MM.1S (cell line): Measurements from ENCODE around the gene CPA2.

Experiments used
- DNase-seq: peaks from one replicate; pipeline ENCODE4 v3.0.0-alpha.2; 2015
- H2AFZ ChIP-seq: fragments of 300-600 bp; sonication (generic); 2 replicates; pipeline ENCODE4 v1.6.0; 2016; ENCODE audit warnings: antibody characterized with exemption, low read length
- H3F3A ChIP-seq: fragments of 300-600 bp; sonication (generic); 2 replicates; pipeline ENCODE4 v1.6.1; 2016; ENCODE audit warnings: mild to moderate bottlenecking, antibody characterized with exemption, low read length, moderate library complexity, mixed read lengths; ENCODE audit not compliant: insufficient read depth
- H3K27ac ChIP-seq: fragments of 300-600 bp; sonication (generic); 2 replicates; pipeline ENCODE4 v1.5.1; 2016; ENCODE audit warnings: mild to moderate bottlenecking, low read length
- H3K27me3 ChIP-seq: fragments of 300-600 bp; sonication (generic); replicated peaks from 2 replicates; pipeline ENCODE4 v1.6.0; 2016; ENCODE audit warnings: low read length; ENCODE audit not compliant: insufficient read depth
- H3K36me3 ChIP-seq: fragments of 300-600 bp; sonication (generic); replicated peaks from 2 replicates; pipeline ENCODE4 v1.6.1; 2016; ENCODE audit warnings: mild to moderate bottlenecking, low read length, mixed read lengths; ENCODE audit not compliant: insufficient read depth
- H3K4me1 ChIP-seq: fragments of 300-600 bp; sonication (generic); 2 replicates; pipeline ENCODE4 v1.6.1; 2016; ENCODE audit warnings: low read length, mixed read lengths
- H3K4me2 ChIP-seq: fragments of 300-600 bp; sonication (generic); 2 replicates; pipeline ENCODE4 v1.6.0; 2016; ENCODE audit warnings: low read depth, low read length
- H3K4me3 ChIP-seq: fragments of 300-600 bp; sonication (generic); 2 replicates; pipeline ENCODE4 v1.5.1; 2016; ENCODE audit warnings: low read length, mixed read lengths
- H3K79me2 ChIP-seq: fragments of 300-600 bp; sonication (generic); 2 replicates; pipeline ENCODE4 v1.6.1; 2016; ENCODE audit warnings: mixed run types, low read length, mixed read lengths
- H3K9ac ChIP-seq: fragments of 300-600 bp; sonication (generic); 2 replicates; pipeline ENCODE4 v1.6.1; 2016; ENCODE audit warnings: low read length, mixed read lengths
- H3K9me2 ChIP-seq: fragments of 300-600 bp; sonication (generic); replicated peaks from 2 replicates; pipeline ENCODE4 v1.6.1; 2016; ENCODE audit warnings: mild to moderate bottlenecking, low read length, mixed read lengths; ENCODE audit not compliant: insufficient read depth
- H3K9me3 ChIP-seq: fragments of 300-600 bp; sonication (generic); replicated peaks from 2 replicates; pipeline ENCODE4 v1.6.1; 2016; ENCODE audit warnings: mild to moderate bottlenecking, low read length, mixed read lengths; ENCODE audit not compliant: insufficient read depth
- H4K20me1 ChIP-seq: fragments of 300-600 bp; sonication (generic); 2 replicates; pipeline ENCODE4 v1.6.1; 2016; ENCODE audit warnings: mild to moderate bottlenecking, low read length, moderate library complexity, mixed read lengths; ENCODE audit not compliant: insufficient read depth
- CTCF ChIP-seq: fragments of 300-600 bp; sonication (generic); IDR thresholded peaks from 2 replicates; pipeline ENCODE4 v1.5.1; 2016; ENCODE audit warnings: antibody characterized with exemption, low read length, mixed read lengths
- EZH2 ChIP-seq: fragments of 300-600 bp; sonication (generic); optimal IDR thresholded peaks from 2 replicates; pipeline ENCODE3; 2017; ENCODE audit warnings: low read depth, mild to moderate bottlenecking, antibody characterized with exemption, low read length, mixed read lengths
- EZH2phosphoT487 ChIP-seq: fragments of 300-600 bp; sonication (generic); IDR thresholded peaks from 2 replicates; pipeline ENCODE4 v1.6.1; 2018; ENCODE audit warnings: antibody characterized with exemption, low read length

The CPA2 gene

GRCh38 chr7:130279286-130279685, 12.6 kb downstream of the CPA2 start:
- Histone ChIP-seq H3K27me3 (no peaks in the 10 kb centered on the region), H3K79me2 (no peaks in the 10 kb centered on the region), H3K9me3 (no peaks in the 10 kb centered on the region), H4K20me1 (no peaks in the 10 kb centered on the region), H3K4me2 (no peak overlapping the region), H3K4me3 (no peak overlapping the region), H2AFZ (no peak overlapping the region), H3K36me3 (no peaks in the 10 kb centered on the region), H3F3A (no peaks in the 10 kb centered on the region), H3K9ac (no peak overlapping the region), H3K9me2 (no peaks in the 10 kb centered on the region), H3K4me1 (no peaks in the 10 kb centered on the region), H3K27ac (no peak overlapping the region)
- TF ChIP-seq EZH2 (no peak), EZH2phosphoT487 (no peak)
- no peak for DNase-seq

DNA sequence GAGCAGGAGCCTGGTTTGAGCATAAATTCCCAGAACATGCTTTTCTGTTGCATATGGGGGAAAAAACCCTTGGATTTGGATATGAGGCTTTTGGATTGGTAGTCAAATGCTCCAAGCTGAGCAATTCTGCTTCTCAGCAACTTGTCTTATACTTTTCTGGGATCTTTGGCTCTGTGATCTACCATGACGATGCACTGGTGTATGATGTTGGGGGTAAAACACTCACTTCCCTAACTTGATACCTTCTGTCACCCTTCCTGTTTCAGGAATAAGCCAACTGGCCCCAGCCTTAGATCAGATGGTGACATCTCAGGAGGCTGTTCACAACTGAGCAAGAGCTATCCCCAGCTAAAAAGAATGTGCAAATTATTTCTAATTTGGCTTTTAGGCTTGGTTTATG, 13.2 kb downstream of the CPA2 start:
- Histone ChIP-seq H3K4me1 (no peaks in the 10 kb centered on the region), H3F3A (no peaks in the 10 kb centered on the region), H2AFZ (no peak overlapping the region), H3K27me3 (no peaks in the 10 kb centered on the region), H3K9me3 (no peaks in the 10 kb centered on the region), H3K4me3 (no peak overlapping the region), H3K9me2 (no peaks in the 10 kb centered on the region), H3K79me2 (no peaks in the 10 kb centered on the region), H3K27ac (no peak overlapping the region), H3K36me3 (no peaks in the 10 kb centered on the region), H3K4me2 (no peak overlapping the region), H4K20me1 (no peaks in the 10 kb centered on the region), H3K9ac (no peak overlapping the region)
- no peak for DNase-seq
- TF ChIP-seq CTCF (no peak), EZH2phosphoT487 (no peak), EZH2 (no peak)

- H3K9me3 ChIP-seq: no peaks in the 10 kb centered on the region
- H3K27ac ChIP-seq: no peak overlapping the region
- no peak overlapping the region for H3K4me3 ChIP-seq
- no peak for TF ChIP-seq EZH2phosphoT487
- no peak for TF ChIP-seq EZH2
- no peak for TF ChIP-seq CTCF
- H3K79me2 ChIP-seq: no peaks in the 10 kb centered on the region
- H3K4me2 ChIP-seq: no peak overlapping the region
- no peaks in the 10 kb centered on the region for H3K4me1 ChIP-seq
- H3F3A ChIP-seq: no peaks in the 10 kb centered on the region
- H2AFZ ChIP-seq: no peak overlapping the region
- DNase-seq: no peak
- H3K9me2 ChIP-seq: no peaks in the 10 kb centered on the region
- no peaks in the 10 kb centered on the region for H3K27me3 ChIP-seq
- no peak overlapping the region for H3K9ac ChIP-seq
- no peaks in the 10 kb centered on the region for H4K20me1 ChIP-seq
- no peaks in the 10 kb centered on the region for H3K36me3 ChIP-seq
Observed at GRCh38 chr7:130281260-130281659, 14.6 kb downstream of the CPA2 start.

DNA sequence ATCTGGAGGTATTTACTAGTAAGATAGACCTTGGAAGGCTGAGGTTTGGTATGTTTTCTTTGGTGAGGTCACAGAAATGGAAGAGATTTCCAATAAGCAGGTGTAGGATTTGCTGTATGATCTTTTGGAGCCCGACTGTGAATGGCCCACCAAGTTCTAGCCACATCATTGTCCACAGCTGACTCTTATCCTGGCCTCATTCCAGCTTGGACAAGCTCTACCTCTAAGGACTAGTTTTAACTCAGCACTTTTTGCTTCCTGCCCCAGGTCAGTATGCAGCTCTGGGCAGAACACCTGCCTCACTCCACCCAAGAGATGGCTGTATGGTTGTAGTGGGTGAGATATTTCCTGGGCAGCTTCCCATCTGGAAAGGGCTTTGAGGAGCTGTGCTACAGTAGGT, 20.2 kb downstream of the CPA2 start:
- no peaks in the 10 kb centered on the region for H3K9me2 ChIP-seq
- no peak overlapping the region for H3K27ac ChIP-seq
- no peaks in the 10 kb centered on the region for H3K36me3 ChIP-seq
- no peak for TF ChIP-seq EZH2phosphoT487
- no peak for TF ChIP-seq CTCF
- TF ChIP-seq EZH2: no peak
- no peaks in the 10 kb centered on the region for H4K20me1 ChIP-seq
- H3K9me3 ChIP-seq: no peaks in the 10 kb centered on the region
- H3K4me2 ChIP-seq: no peak overlapping the region
- H3K9ac ChIP-seq: no peak overlapping the region
- DNase-seq: no peak
- no peaks in the 10 kb centered on the region for H3K4me1 ChIP-seq
- no peak overlapping the region for H3K4me3 ChIP-seq
- H3K27me3 ChIP-seq: no peaks in the 10 kb centered on the region
- no peak overlapping the region for H2AFZ ChIP-seq
- no peaks in the 10 kb centered on the region for H3K79me2 ChIP-seq
- H3F3A ChIP-seq: no peaks in the 10 kb centered on the region
